GM18861 (cell line): ENCODE results near the gene FBXO2.

ENCODE experiments used
- ATAC-seq: cut with Tn5 transposase; IDR thresholded peaks from one replicate; pipeline ENCODE4 v1.9.1; 2021; ENCODE audit not compliant: unreplicated experiment

FBXO2 gene

GRCh38 chr1:11682287-11682771, 28.1 kb upstream of the FBXO2 start:
- no peak for ATAC-seq

GRCh38 chr1:11681071-11681771, 27.0 kb upstream of the FBXO2 start, which contains the start of gene MAD2L2:
MAD2L2 (minus strand) TSS chr1:11681148; CDS start chr1:11680601, 547 bp downstream.
- peak; percentile 74 for ATAC-seq

GRCh38 chr1:11680270-11681070, 26.2 kb upstream of the FBXO2 start:
- peak; percentile 10 for ATAC-seq

GRCh38 chr1:11678442-11678841, 24.2 kb upstream of the FBXO2 start:
- ATAC-seq, result no peak

DNA sequence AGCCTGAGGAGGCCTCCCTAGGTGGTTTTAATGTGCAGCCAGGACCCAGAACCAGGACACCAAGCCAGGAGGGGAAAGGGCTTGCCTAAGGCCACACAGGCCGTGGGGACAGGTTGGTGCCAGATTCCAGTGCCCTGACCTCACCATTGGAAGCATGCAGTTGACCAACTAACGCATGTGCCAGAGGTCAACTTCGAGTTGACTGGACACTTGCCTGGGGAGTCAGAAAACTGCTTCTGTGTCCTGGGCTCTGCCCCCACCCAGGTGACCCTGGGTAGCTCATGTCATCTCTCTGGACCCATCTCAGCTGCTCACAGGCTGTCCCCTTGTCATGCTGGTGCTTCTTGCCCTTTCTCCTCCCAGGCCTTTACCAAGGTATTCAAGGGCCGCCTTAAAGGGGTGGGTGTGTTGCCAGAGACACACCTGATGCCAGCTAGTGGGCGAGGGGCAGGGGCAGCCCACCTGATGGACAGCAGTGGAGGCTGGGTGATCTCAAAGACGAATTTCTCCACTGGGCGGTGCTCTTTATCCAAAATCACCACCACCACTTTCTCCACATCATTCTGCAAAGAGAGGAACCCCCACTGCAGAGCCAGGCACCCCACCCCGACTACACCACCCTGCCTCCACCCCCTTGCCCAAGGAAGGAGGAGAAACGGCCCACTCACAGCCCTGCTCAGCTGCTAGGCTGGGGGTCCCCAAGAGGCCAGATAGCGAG, 22.3 kb upstream of the FBXO2 start:
- ATAC-seq, result no peak

GRCh38 chr1:11675325-11675724, 21.1 kb upstream of the FBXO2 start:
- no peak for ATAC-seq

GRCh38 chr1:11674488-11674887, 20.3 kb upstream of the FBXO2 start:
- ATAC-seq, result no peak

- ATAC-seq, result no peak
Observed at GRCh38 chr1:11673089-11673769, 19.0 kb upstream of the FBXO2 start.

GRCh38 chr1:11671544-11672286, 17.5 kb upstream of the FBXO2 start:
- no peak for ATAC-seq

DNA sequence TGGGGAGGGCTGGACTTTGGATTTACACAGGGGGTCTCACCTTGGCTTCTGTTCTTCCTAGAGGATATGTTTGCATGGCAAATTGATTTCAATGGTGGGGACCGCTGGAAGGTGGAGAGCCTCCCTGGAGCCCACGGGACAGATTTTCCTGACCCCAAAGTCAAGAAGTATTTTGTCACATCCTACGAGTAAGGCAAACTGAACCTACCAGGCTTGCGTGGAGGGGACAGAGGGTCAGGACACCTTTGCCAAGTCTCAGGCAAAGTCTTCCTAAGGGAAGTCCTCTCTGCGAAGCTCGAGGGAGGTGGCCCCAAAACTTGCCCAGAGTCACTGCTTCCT, 16.9 kb upstream of the FBXO2 start:
- no peak for ATAC-seq

DNA sequence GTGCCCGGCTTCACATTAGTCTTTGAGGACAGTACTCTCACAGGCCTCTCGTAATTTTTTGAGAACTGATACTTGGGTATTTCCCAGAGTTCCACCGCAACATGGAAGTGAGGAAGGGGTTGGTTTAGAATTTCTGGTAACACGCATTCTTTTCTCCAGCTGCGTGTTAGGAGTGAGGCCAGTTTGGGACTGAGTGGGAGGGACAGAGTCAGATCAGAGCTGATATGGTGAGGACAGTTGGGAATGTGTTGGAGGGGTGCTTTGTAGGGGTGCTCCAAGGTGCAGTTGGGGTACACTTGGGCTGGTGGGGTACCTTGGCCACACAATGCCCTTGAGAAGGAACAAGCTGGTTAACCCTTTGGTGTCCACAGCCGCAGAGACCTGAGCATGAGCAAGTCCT, 16.5 kb upstream of the FBXO2 start:
- no peak for ATAC-seq

DNA sequence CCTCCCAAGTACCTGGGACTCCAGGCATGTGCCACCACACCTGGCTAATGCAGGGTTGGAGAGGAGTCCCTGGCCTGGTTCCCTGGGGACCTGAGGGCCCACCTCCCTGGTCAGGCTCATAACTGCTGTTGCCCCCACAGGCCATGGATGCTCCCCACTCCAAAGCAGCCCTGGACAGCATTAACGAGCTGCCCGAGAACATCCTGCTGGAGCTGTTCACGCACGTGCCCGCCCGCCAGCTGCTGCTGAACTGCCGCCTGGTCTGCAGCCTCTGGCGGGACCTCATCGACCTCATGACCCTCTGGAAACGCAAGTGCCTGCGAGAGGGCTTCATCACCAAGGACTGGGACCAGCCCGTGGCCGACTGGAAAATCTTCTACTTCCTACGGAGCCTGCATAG, 14.3 kb upstream of the FBXO2 start:
- ATAC-seq, result no peak

GRCh38 chr1:11664336-11665065, 10.3 kb upstream of the FBXO2 start:
- peak; percentile 16 for ATAC-seq

DNA sequence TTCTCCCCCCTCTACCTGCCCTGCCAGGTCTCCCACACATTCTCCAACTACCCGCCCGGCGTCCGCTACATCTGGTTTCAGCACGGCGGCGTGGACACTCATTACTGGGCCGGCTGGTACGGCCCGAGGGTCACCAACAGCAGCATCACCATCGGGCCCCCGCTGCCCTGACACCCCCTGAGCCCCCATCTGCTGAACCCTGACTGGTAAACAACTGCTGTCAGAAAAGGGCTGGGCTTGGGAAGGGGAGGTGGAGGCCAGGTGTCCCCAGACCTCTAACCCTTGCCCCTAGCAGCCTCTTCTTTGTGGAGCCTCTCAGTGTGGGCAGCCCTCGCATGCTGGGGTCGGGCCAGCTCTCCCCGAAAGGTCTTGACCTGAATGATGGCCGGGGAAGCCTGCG, 6.9 kb upstream of the FBXO2 start:
- no peak for ATAC-seq

- no peak for ATAC-seq
Observed at GRCh38 chr1:11659748-11660147, 5.5 kb upstream of the FBXO2 start.

GRCh38 chr1:11658542-11658941, 4.3 kb upstream of the FBXO2 start:
- no peak for ATAC-seq

- ATAC-seq, result no peak
Observed at GRCh38 chr1:11657654-11658053, 3.4 kb upstream of the FBXO2 start.

GRCh38 chr1:11654939-11655808, 945 bp upstream of the FBXO2 start:
- no peak for ATAC-seq

DNA sequence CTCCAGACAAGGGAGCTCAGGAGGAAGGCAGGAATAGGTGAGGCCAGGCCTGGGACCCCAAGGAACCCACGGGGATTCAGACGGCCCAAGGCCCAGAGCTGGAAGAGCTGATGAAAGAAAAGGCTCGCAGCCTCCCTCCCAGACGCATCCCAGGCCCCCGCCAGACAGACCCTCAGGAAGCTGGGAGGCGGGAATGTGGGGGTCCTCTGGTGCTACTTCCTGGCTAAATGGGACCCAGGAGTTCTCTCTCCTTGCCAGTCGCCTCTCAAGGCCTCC, 430 bp downstream of the FBXO2 start:
- no peak for ATAC-seq
